ES-I3 (cell line): Measurements from ENCODE around the gene MOGAT3.

Experiments used
- H3K36me3 ChIP-seq: 2 replicates; pipeline ENCODE4 v1.6.1; 2013; ENCODE audit warnings: mild to moderate bottlenecking, low read length, control low read depth, moderate library complexity; ENCODE audit not compliant: insufficient read depth
- H3K4me1 ChIP-seq: 2 replicates; pipeline ENCODE4 v1.6.1; 2013; ENCODE audit warnings: mild to moderate bottlenecking, control low read depth, low read length; ENCODE audit not compliant: insufficient read depth
- H3K9ac ChIP-seq: 2 replicates; pipeline ENCODE4 v1.6.1; 2013; ENCODE audit warnings: low read depth, mild to moderate bottlenecking, low read length, moderate library complexity
- H3K9me3 ChIP-seq: 2 replicates; pipeline ENCODE4 v1.6.1; 2013; ENCODE audit warnings: mild to moderate bottlenecking, low read length, moderate library complexity; ENCODE audit not compliant: control insufficient read depth, insufficient read depth

MOGAT3 gene

GRCh38 chr7:101220295-101220694 lies 19.5 kb upstream of the MOGAT3 start:
- H3K9me3 ChIP-seq, result no peaks in the 10 kb centered on the region
- no peak overlapping the region for H3K9ac ChIP-seq
- peaks cover 7% of the 10 kb centered on the region for H3K36me3 ChIP-seq
- H3K4me1 ChIP-seq, result 0 out of 2 replicates have a peak, but pooled peaks cover 4% of the 10 kb centered on the region

DNA sequence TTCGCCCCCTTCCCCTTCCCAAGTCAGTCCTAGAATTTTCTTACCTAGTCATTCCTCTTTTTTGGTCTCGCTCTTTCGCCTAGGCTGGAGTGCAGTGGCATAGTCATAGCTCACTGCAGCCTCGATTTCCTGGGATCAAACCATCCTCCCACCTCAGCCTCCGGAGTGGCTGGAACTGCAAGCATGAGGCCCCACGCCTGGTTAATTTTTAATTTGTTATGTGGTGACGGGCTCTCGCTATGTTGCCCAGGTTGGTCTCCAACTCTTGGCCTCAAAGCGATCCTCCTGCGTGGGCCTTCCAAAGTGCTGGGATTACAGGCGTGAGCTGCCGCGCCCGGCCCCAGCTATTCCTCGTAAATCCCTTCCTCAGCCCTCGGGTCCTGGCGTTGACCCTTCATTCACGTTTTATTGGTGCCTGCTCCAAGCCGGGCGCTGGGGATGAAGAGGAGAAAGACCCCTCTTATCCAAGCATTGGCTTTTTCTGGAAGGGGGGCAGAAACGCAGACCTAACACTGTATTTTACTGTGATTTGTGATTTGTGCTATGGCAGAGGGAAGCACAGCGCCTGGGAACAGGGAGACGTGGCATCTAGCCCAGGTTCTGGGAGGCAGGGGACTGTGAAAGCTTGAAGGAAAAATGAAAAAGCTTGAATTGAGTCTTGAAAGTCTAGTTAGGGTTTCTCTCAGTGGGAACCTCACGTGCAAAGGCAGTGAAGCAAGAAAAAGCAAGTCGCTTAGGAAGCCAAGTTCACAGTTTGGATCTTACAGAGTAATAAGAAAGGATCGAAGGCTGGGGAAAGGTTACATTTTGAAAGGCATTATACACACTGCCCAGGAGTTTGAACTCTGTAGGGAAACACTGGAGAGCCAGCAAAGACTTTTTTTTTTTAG lies 17.6 kb upstream of the MOGAT3 start:
- H3K36me3 ChIP-seq, result no peaks in the 10 kb centered on the region; the same call in 1 of the 2 replicates
- H3K4me1 ChIP-seq, result 0 out of 2 replicates have a peak, but pooled peaks cover 4% of the 10 kb centered on the region
- H3K9ac ChIP-seq, result peak overlapping the region; percentile 80
- no peaks in the 10 kb centered on the region for H3K9me3 ChIP-seq

DNA sequence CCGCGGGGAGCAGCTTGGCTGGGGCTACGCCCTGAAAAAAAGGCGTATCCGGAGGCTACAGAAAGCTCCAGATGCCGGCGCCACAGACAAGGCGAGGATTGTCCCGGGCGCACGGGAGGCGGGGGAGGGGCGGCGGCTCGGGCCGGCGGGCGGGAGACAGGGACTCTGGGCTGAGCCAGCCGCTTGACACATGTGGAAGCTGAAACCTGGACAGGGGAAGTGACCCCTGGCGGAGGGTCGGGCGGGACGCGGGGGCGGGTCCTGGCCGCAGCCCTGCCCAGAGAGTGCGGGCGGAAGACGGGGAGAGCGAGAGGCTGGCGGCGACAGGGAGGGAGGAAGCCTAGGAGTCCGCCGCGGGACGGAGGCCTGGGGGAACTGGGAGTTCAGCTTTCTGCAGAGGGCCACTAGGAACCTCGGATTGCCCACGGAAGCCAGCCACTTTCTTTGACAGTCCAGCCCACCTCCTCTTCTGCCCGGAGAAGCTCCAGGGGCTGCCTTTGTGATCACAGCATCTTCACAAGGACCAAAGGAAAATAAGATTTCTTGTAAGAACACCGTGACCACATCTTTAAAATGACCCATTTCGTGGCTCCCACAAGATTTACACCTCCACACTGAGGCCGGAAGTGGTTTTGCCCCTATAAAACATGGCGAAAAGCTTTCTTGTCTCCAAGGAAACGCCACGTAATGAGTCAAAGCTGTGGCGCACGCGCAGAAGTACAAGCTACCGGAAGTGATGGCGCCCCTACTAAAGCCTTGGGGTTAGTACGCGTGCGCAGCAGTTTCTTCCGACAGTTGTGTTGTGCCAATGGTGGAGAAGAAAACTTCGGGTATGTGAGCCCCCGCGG lies 16.8 kb upstream of the MOGAT3 start, which contains the start of the genes PLOD3 and ZNHIT1:
PLOD3 (minus strand) TSS at position 194 of the 848 bp plus-strand sequence. CDS start 307 bp downstream, outside the sequence.
ZNHIT1 (plus strand) TSS at position 778 of the 848 bp plus-strand sequence; CDS start at position 809, 31 bp downstream.
- Histone ChIP-seq H3K36me3 (no peaks in the 10 kb centered on the region; the same call in 1 of the 2 replicates), H3K4me1 (0 out of 2 replicates have a peak, but pooled peaks cover 4% of the 10 kb centered on the region)

GRCh38 chr7:101216860-101217387 lies 16.1 kb upstream of the MOGAT3 start:
- Histone ChIP-seq H3K9me3 (no peaks in the 10 kb centered on the region), H3K9ac (peak overlapping the region; percentile 80), H3K36me3 (no peaks in the 10 kb centered on the region), H3K4me1 (0 out of 2 replicates have a peak, but pooled peaks cover 2% of the 10 kb centered on the region)

More for the DNA sequence above, 16.8 kb upstream of the MOGAT3 start, which contains the start of the genes PLOD3 and ZNHIT1:
- Histone ChIP-seq H3K9ac (peak within 1 kb of the TSS; percentile 80), H3K9me3 (no peaks in the 10 kb centered on the region)

GRCh38 chr7:101216001-101216859 lies 15.4 kb upstream of the MOGAT3 start:
- Histone ChIP-seq H3K9me3 (no peaks in the 10 kb centered on the region), H3K4me1 (no peaks in the 10 kb centered on the region), H3K36me3 (no peaks in the 10 kb centered on the region), H3K9ac (peak overlapping the region; percentile 80)

DNA sequence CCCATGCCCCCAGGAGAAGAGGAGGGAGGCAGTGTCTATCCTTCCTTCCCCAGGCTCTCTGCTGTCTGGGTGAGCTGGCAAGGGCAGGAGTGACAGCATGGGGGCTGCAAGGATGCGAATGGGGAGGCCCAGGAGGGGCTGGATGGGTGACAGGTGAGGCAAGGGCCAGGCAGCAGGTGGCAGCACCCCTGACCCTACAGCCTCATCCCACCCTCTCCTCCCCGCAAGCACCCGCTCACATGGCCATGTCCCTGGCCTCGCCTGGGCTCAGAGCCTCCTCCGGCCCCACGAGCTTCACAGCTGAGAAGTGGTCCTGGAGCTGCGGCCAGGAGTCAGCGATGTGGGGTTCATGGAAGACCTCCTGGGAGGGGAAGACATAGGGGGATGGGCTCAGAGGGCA lies 11.2 kb upstream of the MOGAT3 start:
- Histone ChIP-seq H3K36me3 (no peaks in the 10 kb centered on the region; the same call in 1 of the 2 replicates), H3K4me1 (no peaks in the 10 kb centered on the region), H3K9ac (no peak overlapping the region), H3K9me3 (no peaks in the 10 kb centered on the region)

DNA sequence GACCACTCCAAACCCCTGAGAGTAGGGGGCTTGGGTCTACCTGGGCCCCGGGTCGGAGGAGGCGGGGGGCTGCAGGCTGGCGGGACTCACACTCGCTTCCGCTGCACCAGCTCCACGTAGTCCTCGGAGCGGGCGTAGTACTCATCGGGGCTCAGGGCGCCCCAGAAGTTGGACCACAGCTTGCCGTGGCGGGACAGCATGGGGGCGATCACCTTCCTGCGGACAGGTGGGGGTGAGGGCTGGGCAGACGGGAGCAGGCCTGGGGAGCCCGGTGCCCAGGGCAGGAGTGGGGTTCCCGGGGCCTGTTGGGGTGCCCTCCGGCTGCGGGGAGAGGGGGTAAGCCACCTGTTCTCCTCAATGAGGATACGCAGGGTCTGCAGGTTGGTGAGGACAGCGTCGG lies 10.7 kb upstream of the MOGAT3 start:
- no peaks in the 10 kb centered on the region for H3K9me3 ChIP-seq
- no peak overlapping the region for H3K9ac ChIP-seq
- no peaks in the 10 kb centered on the region; the same call in 1 of the 2 replicates for H3K36me3 ChIP-seq
- no peaks in the 10 kb centered on the region for H3K4me1 ChIP-seq

DNA sequence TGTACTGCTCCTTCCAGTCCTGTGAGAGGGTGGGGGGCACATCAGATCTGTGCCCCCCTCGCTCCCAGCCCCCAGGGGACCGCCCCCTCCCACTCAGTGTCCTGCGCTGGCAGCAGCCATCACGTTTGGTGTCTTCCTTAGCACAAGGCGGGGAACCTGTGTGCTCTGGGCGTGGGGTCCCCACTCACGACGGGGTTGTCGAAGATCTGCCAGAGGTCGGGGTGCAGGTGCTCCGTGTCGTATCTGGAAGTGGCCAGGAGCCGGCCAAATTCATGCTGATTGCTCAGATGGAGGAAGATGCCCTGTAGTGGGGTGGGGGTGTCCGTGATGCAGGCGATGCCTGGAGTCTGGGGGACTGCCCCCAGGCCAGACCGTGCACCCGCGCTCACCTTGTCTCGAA lies 9.3 kb upstream of the MOGAT3 start:
- H3K36me3 ChIP-seq, result no peaks in the 10 kb centered on the region; the same call in 1 of the 2 replicates
- no peak overlapping the region for H3K9ac ChIP-seq
- H3K9me3 ChIP-seq, result no peaks in the 10 kb centered on the region
- H3K4me1 ChIP-seq, result no peaks in the 10 kb centered on the region

DNA sequence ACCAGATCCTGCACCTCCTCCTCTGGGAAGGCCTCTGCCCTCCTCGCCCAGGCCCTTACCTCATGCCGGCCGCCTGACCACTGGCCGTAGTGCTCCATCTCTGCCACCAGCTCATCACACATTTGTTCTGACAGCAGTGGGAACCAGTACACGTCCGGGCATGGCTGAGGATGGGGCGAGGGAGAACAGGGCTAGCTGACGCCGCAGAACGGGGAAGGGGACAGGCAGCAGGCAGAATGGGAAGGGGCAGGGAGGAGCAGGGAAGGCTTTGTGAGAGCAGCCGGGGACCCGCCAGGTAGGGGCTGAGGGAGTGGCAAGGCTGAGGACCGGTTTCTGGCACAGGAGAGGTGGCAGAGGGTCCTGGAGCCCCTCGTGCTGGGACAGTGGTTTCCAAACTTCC lies 8.0 kb upstream of the MOGAT3 start:
- H3K36me3 ChIP-seq, result no peaks in the 10 kb centered on the region; the same call in 1 of the 2 replicates
- H3K4me1 ChIP-seq, result no peaks in the 10 kb centered on the region
- H3K9ac ChIP-seq, result no peak overlapping the region
- H3K9me3 ChIP-seq, result no peaks in the 10 kb centered on the region

DNA sequence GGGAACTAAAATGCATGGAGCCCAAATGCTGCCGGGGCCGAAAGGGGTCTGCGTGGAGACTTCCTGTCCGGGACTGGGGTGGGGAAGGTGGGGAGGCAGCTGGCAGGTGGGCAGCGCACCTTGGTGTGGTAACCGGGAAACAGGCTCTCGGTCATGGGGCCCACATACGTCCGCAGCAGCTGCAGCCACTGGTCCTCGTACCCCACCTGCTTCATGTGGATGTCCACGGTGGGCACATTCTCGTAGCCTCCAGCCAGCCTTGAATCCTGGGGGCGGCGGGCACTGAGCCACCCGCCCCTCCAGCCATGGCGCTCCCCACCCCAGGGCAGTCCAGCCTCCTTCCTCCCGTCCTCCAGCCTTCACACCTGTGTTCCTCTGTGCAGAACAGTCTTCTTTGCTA lies 6.6 kb upstream of the MOGAT3 start:
- no peak overlapping the region for H3K9ac ChIP-seq
- H3K9me3 ChIP-seq, result no peaks in the 10 kb centered on the region
- H3K36me3 ChIP-seq, result no peaks in the 10 kb centered on the region; the same call in 1 of the 2 replicates
- H3K4me1 ChIP-seq, result no peaks in the 10 kb centered on the region

- Histone ChIP-seq H3K9ac (no peak overlapping the region), H3K9me3 (no peaks in the 10 kb centered on the region), H3K4me1 (no peaks in the 10 kb centered on the region), H3K36me3 (no peaks in the 10 kb centered on the region; the same call in 1 of the 2 replicates)
Measured at GRCh38 chr7:101206665-101207042, 5.8 kb upstream of the MOGAT3 start.

GRCh38 chr7:101205901-101206664 lies 5.2 kb upstream of the MOGAT3 start:
- Histone ChIP-seq H3K4me1 (peaks cover under 1% of the 10 kb centered on the region; the same call in 1 of the 2 replicates), H3K9me3 (no peaks in the 10 kb centered on the region), H3K9ac (no peak overlapping the region), H3K36me3 (no peaks in the 10 kb centered on the region; the same call in 1 of the 2 replicates)
